ACC112 (cell line): Measurements from ENCODE around the gene MT1B.
"Not testable (repeated sequence)": the region's sequence is repeated elsewhere in the genome, so short reads cannot be mapped to it uniquely, and the experiment has no call there.

Experiments used
- H2AFZ ChIP-seq: fragments of 200-600 bp; sonication (generic); one replicate; pipeline ENCODE4 v1.6.0; 2017; ENCODE audit warnings: antibody characterized with exemption, low read length; ENCODE audit not compliant: unreplicated experiment
- H3K27ac ChIP-seq: fragments of 200-600 bp; sonication (generic); 2 replicates; pipeline ENCODE4 v1.5.1; 2014; ENCODE audit warnings: low read depth, mild to moderate bottlenecking, antibody characterized with exemption, low read length, moderate library complexity
- H3K27me3 ChIP-seq: fragments of 200-600 bp; sonication (generic); 2 replicates; pipeline ENCODE4 v1.6.1; 2014; ENCODE audit warnings: mild to moderate bottlenecking, antibody characterized with exemption, low read length, moderate library complexity, mixed read lengths; ENCODE audit not compliant: insufficient read depth
- H3K36me3 ChIP-seq: fragments of 200-600 bp; sonication (generic); 2 replicates; pipeline ENCODE4 v1.6.1; 2016; ENCODE audit warnings: mild to moderate bottlenecking, antibody characterized with exemption, low read length, moderate library complexity, mixed read lengths; ENCODE audit not compliant: insufficient read depth
- H3K4me1 ChIP-seq: fragments of 200-600 bp; sonication (generic); one replicate; pipeline ENCODE4 v1.6.1; 2016; ENCODE audit warnings: low read length, mixed read lengths; ENCODE audit not compliant: insufficient read depth, unreplicated experiment, control insufficient read depth
- H3K4me3 ChIP-seq: fragments of 200-600 bp; sonication (generic); 2 replicates; pipeline ENCODE4 v1.5.1; 2014; ENCODE audit warnings: mild to moderate bottlenecking, low read depth, low read length
- H3K79me2 ChIP-seq: fragments of 200-600 bp; sonication (generic); one replicate; pipeline ENCODE4 v1.6.0; 2016; ENCODE audit warnings: low read length; ENCODE audit not compliant: control insufficient read depth, unreplicated experiment, insufficient read depth

Gene MT1B

GRCh38 chr16:56669005-56669839 lies 17.5 kb downstream of the MT1B start, which contains the start of gene MT1H:
Gene MT1H, plus strand, starts transcription at chr16:56669814. Its CDS starts 71 bp downstream, at chr16:56669885.
- Histone ChIP-seq H3K4me1 (no peaks in the 10 kb centered on the region), H2AFZ (no peak within 1 kb of the TSS), H3K27me3 (peaks cover 61% of the 10 kb centered on the region), H3K79me2 (no peaks in the 10 kb centered on the region), H3K27ac (no peak within 1 kb of the TSS), H3K36me3 (no peaks in the 10 kb centered on the region), H3K4me3 (no peak within 1 kb of the TSS)

GRCh38 chr16:56669840-56670619 lies 18.3 kb downstream of the MT1B start:
- Histone ChIP-seq H3K27ac (no peak overlapping the region), H3K79me2 (no peaks in the 10 kb centered on the region), H2AFZ (no peak overlapping the region), H3K27me3 (peaks cover 55% of the 10 kb centered on the region), H3K36me3 (no peaks in the 10 kb centered on the region), H3K4me3 (no peak overlapping the region), H3K4me1 (no peaks in the 10 kb centered on the region)

GRCh38 chr16:56670620-56670934 lies 18.9 kb downstream of the MT1B start:
- no peaks in the 10 kb centered on the region for H3K4me1 ChIP-seq
- no peak overlapping the region for H3K27ac ChIP-seq
- H2AFZ ChIP-seq = no peak overlapping the region
- H3K4me3 ChIP-seq = no peak overlapping the region
- no peaks in the 10 kb centered on the region for H3K79me2 ChIP-seq
- H3K27me3 ChIP-seq = peaks cover 57% of the 10 kb centered on the region
- H3K36me3 ChIP-seq = no peaks in the 10 kb centered on the region

GRCh38 chr16:56671691-56672090 lies 20.0 kb downstream of the MT1B start:
- not testable (repeated sequence) for H3K4me3 ChIP-seq, H3K36me3 ChIP-seq, H3K79me2 ChIP-seq, H3K4me1 ChIP-seq, H3K27ac ChIP-seq, H2AFZ ChIP-seq
- peaks cover 54% of the 10 kb centered on the region for H3K27me3 ChIP-seq

- H3K27ac ChIP-seq, H3K36me3 ChIP-seq, H3K4me1 ChIP-seq, H3K4me3 ChIP-seq, H3K79me2 ChIP-seq, H2AFZ ChIP-seq: not testable (repeated sequence)
- H3K27me3 ChIP-seq = peaks cover 49% of the 10 kb centered on the region
These were observed 20.5 kb downstream of the MT1B start for GRCh38 chr16:56672171-56672570.

GRCh38 chr16:56672761-56673536 lies 21.3 kb downstream of the MT1B start:
- Histone ChIP-seq H3K4me3 (no peak overlapping the region), H3K79me2 (no peaks in the 10 kb centered on the region), H3K27me3 (peaks cover 41% of the 10 kb centered on the region), H3K4me1 (no peaks in the 10 kb centered on the region), H2AFZ (no peak overlapping the region), H3K27ac (no peak overlapping the region), H3K36me3 (no peaks in the 10 kb centered on the region)

- Histone ChIP-seq H3K36me3 (no peaks in the 10 kb centered on the region), H3K27me3 (peaks cover 32% of the 10 kb centered on the region), H3K27ac (no peak overlapping the region), H3K4me3 (no peak overlapping the region), H2AFZ (no peak overlapping the region), H3K4me1 (no peaks in the 10 kb centered on the region), H3K79me2 (no peaks in the 10 kb centered on the region)
These were observed 22.2 kb downstream of the MT1B start for GRCh38 chr16:56673921-56674320.

GRCh38 chr16:56674570-56674969 lies 22.9 kb downstream of the MT1B start:
- not testable (repeated sequence) for H3K27ac ChIP-seq, H3K36me3 ChIP-seq, H3K79me2 ChIP-seq, H3K4me3 ChIP-seq, H2AFZ ChIP-seq, H3K4me1 ChIP-seq
- H3K27me3 ChIP-seq = peaks cover 25% of the 10 kb centered on the region

GRCh38 chr16:56675685-56676210 lies 24.1 kb downstream of the MT1B start:
- no peak overlapping the region for H3K27ac ChIP-seq
- H3K4me3 ChIP-seq = no peak overlapping the region

GRCh38 chr16:56677474-56677873 lies 25.8 kb downstream of the MT1B start:
- Histone ChIP-seq H3K36me3 (no peaks in the 10 kb centered on the region), H3K4me3 (no peak overlapping the region), H3K79me2 (no peaks in the 10 kb centered on the region), H3K4me1 (no peaks in the 10 kb centered on the region), H2AFZ (no peak overlapping the region), H3K27ac (no peak overlapping the region), H3K27me3 (peaks cover 8% of the 10 kb centered on the region; the same call in 1 of the 2 replicates)

More at GRCh38 chr16:56675685-56676210, 24.1 kb downstream of the MT1B start:
- Histone ChIP-seq H3K27me3 (peaks cover 13% of the 10 kb centered on the region; the same call in 1 of the 2 replicates), H3K4me1 (no peaks in the 10 kb centered on the region), H3K79me2 (no peaks in the 10 kb centered on the region), H3K36me3 (no peaks in the 10 kb centered on the region), H2AFZ (no peak overlapping the region)
